IMR-90 (cell line): Measurements from ENCODE around the gene LRCOL1.
A peak's percentile ranks its signal among the peaks of the same experiment; 100 is the strongest.

Experiments used
- BHLHE40 ChIP-seq: fragments of 150-350 bp; IDR thresholded peaks from 2 replicates; pipeline ENCODE4 v1.6.1; 2016; ENCODE audit warnings: mild to moderate bottlenecking, low read depth, low read length
- CEBPB ChIP-seq: IDR thresholded peaks from 2 replicates; pipeline ENCODE4 v1.6.1; 2012; ENCODE audit warnings: low read depth, low read length, improper control_type of control experiment
- CHD1 ChIP-seq: IDR thresholded peaks from 2 replicates; pipeline ENCODE4 v1.6.1; 2012; ENCODE audit warnings: low read depth, low read length, improper control_type of control experiment
- CTCF ChIP-seq: conservative IDR thresholded peaks from 2 replicates; pipeline ENCODE4 v1.5.1; 2012; ENCODE audit warnings: mild to moderate bottlenecking, low read depth, low read length, improper control_type of control experiment
- ELK1 ChIP-seq: fragments of 150-350 bp; IDR thresholded peaks from 2 replicates; pipeline ENCODE4 v1.6.1; 2016; ENCODE audit warnings: low read depth, mild to moderate bottlenecking, low read length, moderate library complexity, borderline replicate concordance
- FOS ChIP-seq: fragments of 150-350 bp; IDR thresholded peaks from 2 replicates; pipeline ENCODE4 v1.6.1; 2016; ENCODE audit warnings: low read depth, low read length
- MAFK ChIP-seq: IDR thresholded peaks from 2 replicates; pipeline ENCODE4 v1.6.1; 2012; ENCODE audit warnings: low read depth, low read length, improper control_type of control experiment
- MAZ ChIP-seq: IDR thresholded peaks from 2 replicates; pipeline ENCODE4 v1.6.1; 2012; ENCODE audit warnings: low read depth, mild to moderate bottlenecking, low read length, improper control_type of control experiment, moderate library complexity, borderline replicate concordance
- MXI1 ChIP-seq: IDR thresholded peaks from 2 replicates; pipeline ENCODE4 v1.6.1; 2012; ENCODE audit warnings: low read depth, mild to moderate bottlenecking, low read length, moderate library complexity, borderline replicate concordance
- POLR2A ChIP-seq: IDR thresholded peaks from 2 replicates; pipeline ENCODE4 v1.6.1; 2012; ENCODE audit warnings: mild to moderate bottlenecking, low read depth, low read length
- RAD21 ChIP-seq: IDR thresholded peaks from 2 replicates; pipeline ENCODE4 v1.6.1; 2012; ENCODE audit warnings: low read length, improper control_type of control experiment
- RCOR1 ChIP-seq: IDR thresholded peaks from 2 replicates; pipeline ENCODE4 v1.6.1; 2012; ENCODE audit warnings: mild to moderate bottlenecking, low read length, improper control_type of control experiment; ENCODE audit not compliant: insufficient replicate concordance
- RFX5 ChIP-seq: IDR thresholded peaks from 2 replicates; pipeline ENCODE4 v1.8.0; 2012; ENCODE audit warnings: low read depth, mild to moderate bottlenecking, low read length, moderate library complexity
- SMC3 ChIP-seq: fragments of 150-350 bp; IDR thresholded peaks from 2 replicates; pipeline ENCODE4 v1.6.1; 2016; ENCODE audit warnings: low read depth, mild to moderate bottlenecking, antibody characterized with exemption, low read length, moderate library complexity

- TF ChIP-seq POLR2A: no peak
- TF ChIP-seq CTCF: peak; percentile 66
- no peak for TF ChIP-seq FOS
- no peak for TF ChIP-seq MXI1
- no peak for TF ChIP-seq ELK1
- TF ChIP-seq CEBPB: no peak
- no peak for TF ChIP-seq RCOR1
- TF ChIP-seq MAFK: no peak
- no peak for TF ChIP-seq RFX5
- TF ChIP-seq RAD21: peak; percentile 52
- no peak for TF ChIP-seq CHD1
- TF ChIP-seq SMC3: peak; percentile 49
- TF ChIP-seq BHLHE40: no peak
- TF ChIP-seq MAZ: peak; percentile 19; the same call in 1 of the 2 replicates
These were observed 49.6 kb downstream of the LRCOL1 start for GRCh38 chr12:132560614-132561426.
